ENCODE data around the gene HES2. TPM values are rescaled to one million over a fixed set of nuclear protein-coding genes. Genes with fewer than 3 reads are reported as not detected.

The HES2 gene
- total and polyA plus RNA-seq, 2 of the 4 experiments (the other 2 are of a cell fraction) = not detected

- no peak overlapping the region for H3K9ac ChIP-seq (ENCODE audit: low read depth, low read length)
- H3K14ac ChIP-seq (replicated peaks; ENCODE audit: low read depth, low read length) = no peak overlapping the region
- CTCF ChIA-PET = interaction anchor here (0.6 kb wide), 1 partner anchor 362 kb away, joined by 5 read pairs; no protein-coding TSS in a partner anchor
- H2BK15ac ChIP-seq (ENCODE audit: low read depth, low read length) = no peak overlapping the region
- no peaks in the 10 kb centered on the region; the same call in 1 of the 2 replicates for H3K9me3 ChIP-seq (ENCODE audit: control insufficient read depth, insufficient read depth, low read length)
- POLR2A ChIA-PET (ENCODE audit: unreplicated experiment) = no interaction called here
- H2BK120ac ChIP-seq (ENCODE audit: low read depth, low read length) = no peak overlapping the region
- no peak overlapping the region for H2BK5ac ChIP-seq (ENCODE audit: low read depth, low read length, poor library complexity, severe bottlenecking)
- no peak overlapping the region for H2AFZ ChIP-seq (replicated peaks; ENCODE audit: low read length, poor library complexity)
- no peak overlapping the region for H2AK9ac ChIP-seq (replicated peaks; ENCODE audit: low read depth, low read length, poor library complexity)
- no CpG with 5 or more reads among the region's 4 CpGs for WGBS, 2 experiments (ENCODE audit: extremely low coverage in 2 of 2, insufficient read length in 1 of 2)
- no peak overlapping the region for H4K8ac ChIP-seq (ENCODE audit: low read depth in 2 of 2, low read length in 2 of 2)
- peaks cover 2% of the 10 kb centered on the region; the same call in 1 of the 2 replicates for H3K9me1 ChIP-seq (ENCODE audit: insufficient read depth, low read length)
- DNase-seq (no peak), ATAC-seq (ENCODE audit: low read depth) (no peak)
- H3K79me1 ChIP-seq (ENCODE audit: low read depth in 1 of 2, low read length in 2 of 2) = peaks cover 18 to 39% of the 10 kb centered on the region in 2 experiments
- no peak overlapping the region for H3K4me3 ChIP-seq (ENCODE audit: insufficient read depth, low read depth, low read length)
- H3K18ac ChIP-seq (ENCODE audit: low read depth, low read length) = no peak overlapping the region
- in situ Hi-C loops (cut with MboI; ENCODE audit: low sequenced_read_pairs) = no loop called here
- no TSS peak for BruUV-seq (replicated peaks)
- H2AK5ac ChIP-seq (ENCODE audit: low read depth, low read length) = no peak overlapping the region
- no peak overlapping the region for H3K56ac ChIP-seq (ENCODE audit: extremely low read depth, insufficient read depth, low read length)
- TF ChIP-seq RCOR1 (IDR thresholded peaks at IDR 0.05; ENCODE audit: insufficient replicate concordance, low read length) (no peak), CEBPB (IDR thresholded peaks at IDR 0.05; ENCODE audit: low read depth, low read length) (no peak), SMC3 (IDR thresholded peaks at IDR 0.05; ENCODE audit: low read depth, low read length) (no peak), NFE2L2 (IDR thresholded peaks at IDR 0.05; ENCODE audit: low read depth, low read length) (no peak), USF2 (IDR thresholded peaks at IDR 0.05; ENCODE audit: low read depth, low read length) (no peak)
- no peak overlapping the region for H4K5ac ChIP-seq (ENCODE audit: low read depth, low read length)
- no peaks in the 10 kb centered on the region for H3K36me3 ChIP-seq (ENCODE audit: control insufficient read depth, insufficient read depth, low read length)
- H3K27me3 ChIP-seq (ENCODE audit: control insufficient read depth, insufficient read depth, low read length) = no peaks in the 10 kb centered on the region
- intact Hi-C loops (cut with micrococcal nuclease) = no loop called here
- H3K27ac ChIP-seq (ENCODE audit: insufficient read depth, low read length) = no peak overlapping the region
- no peaks in the 10 kb centered on the region for H3K4me1 ChIP-seq (ENCODE audit: control insufficient read depth, insufficient read depth, low read length)
- H4K91ac ChIP-seq (ENCODE audit: insufficient read depth, low read depth, low read length) = no peak overlapping the region
- H2BK20ac ChIP-seq (ENCODE audit: low read depth, low read length) = no peak overlapping the region
- H3K4me2 ChIP-seq (ENCODE audit: low read depth, low read length) = no peak overlapping the region
- dilution Hi-C loops (cut with HindIII; ENCODE audit: low sequenced_read_pairs, unreplicated experiment) = no loop called here
- no peak overlapping the region for H3K4ac ChIP-seq (ENCODE audit: low read depth, low read length)
- H4K20me1 ChIP-seq (ENCODE audit: insufficient read depth, low read length) = no peaks in the 10 kb centered on the region; the same call in 1 of the 2 replicates
- no peak overlapping the region for H3K23ac ChIP-seq (ENCODE audit: low read depth, low read length)
Observed at GRCh38 chr1:6370006-6370405, 49.7 kb downstream of the HES2 start.
